Thyroid gland (tissue), 4 donors: ENCODE results near the gene HOXC9. TPM values are rescaled to one million over a fixed set of nuclear protein-coding genes. Genes with fewer than 3 reads are reported as not detected.

Source experiments
- DNase-seq, 2 donors: peaks; one replicate each; pipeline ENCODE4 v3.0.0-alpha.2; 2019
- H3K27ac ChIP-seq, 3 donors: fragments of 200-600 bp; sonication (generic); 1 replicate in 2 of 3; 2 replicates in 1 of 3; pipeline ENCODE4 v1.5.1; 2016 to 2019; ENCODE audit warnings: mild to moderate bottlenecking in 1 of 3, moderate library complexity in 1 of 3
- H3K27me3 ChIP-seq: fragments of 200-600 bp; sonication (generic); one replicate; pipeline ENCODE4 v1.5.1; 2019
- H3K36me3 ChIP-seq, 2 donors: fragments of 200-600 bp; sonication (generic); one replicate each; pipeline ENCODE4 v1.5.1; 2016 to 2019
- H3K4me1 ChIP-seq, 2 donors: fragments of 200-600 bp; sonication (generic); one replicate each; pipeline ENCODE4 v1.5.1; 2017 to 2019
- H3K4me3 ChIP-seq, 3 donors: fragments of 200-600 bp; sonication (generic); replicated peaks in 1 of 3; 1 replicate in 2 of 3; 2 replicates in 1 of 3; pipeline ENCODE4 v1.5.1; 2016; ENCODE audit warnings: mild to moderate bottlenecking in 1 of 3
- H3K9me3 ChIP-seq: fragments of 200-600 bp; sonication (generic); one replicate; pipeline ENCODE4 v1.5.1; 2017
- POLR2A ChIP-seq, 2 donors: fragments of 450-650 bp; IDR thresholded peaks; one replicate each; pipeline ENCODE4 v1.6.1; 2017; ENCODE audit warnings: antibody characterized with exemption in 2 of 2, mild to moderate bottlenecking in 2 of 2, moderate library complexity in 1 of 2
- WGBS, 2 donors: methylation state at CpG; one replicate each; pipeline ENCODE4 v1.1.5; 2017; 5-methylcytosine and 5-hydroxymethylcytosine counted together
- intact Hi-C: fragments of 100-400 bp; cut with DNase I; formaldehyde crosslinking; loops from one replicate; pipeline ENCODE4 v1.15.1; 2023
- total RNA-seq, 4 donors: library from RNA; depleted of rRNA; stranded (reverse); fragments of >200 nt; gene quantifications; one replicate each; pipeline ENCODE4 v1.2.3, GENCODE V29; 2016
- TF ChIP-seq, protein P1 (sequence below), 6 experiments: fragments of 200-600 bp in 3 of 6; fragments of 450-650 bp in 3 of 6; sonication (generic) in 3 of 6; IDR thresholded peaks; one replicate each; pipeline ENCODE4 v1.5.1; 2016 to 2019; ENCODE audit warnings: antibody characterized with exemption in 6 of 6, mild to moderate bottlenecking in 2 of 6, inconsistent platforms in 1 of 6, moderate library complexity in 1 of 6

The HOXC9 gene
- total RNA-seq, 4 donors from 2014 or later, result 0.22 to 0.27 TPM; not detected in 2

DNA sequence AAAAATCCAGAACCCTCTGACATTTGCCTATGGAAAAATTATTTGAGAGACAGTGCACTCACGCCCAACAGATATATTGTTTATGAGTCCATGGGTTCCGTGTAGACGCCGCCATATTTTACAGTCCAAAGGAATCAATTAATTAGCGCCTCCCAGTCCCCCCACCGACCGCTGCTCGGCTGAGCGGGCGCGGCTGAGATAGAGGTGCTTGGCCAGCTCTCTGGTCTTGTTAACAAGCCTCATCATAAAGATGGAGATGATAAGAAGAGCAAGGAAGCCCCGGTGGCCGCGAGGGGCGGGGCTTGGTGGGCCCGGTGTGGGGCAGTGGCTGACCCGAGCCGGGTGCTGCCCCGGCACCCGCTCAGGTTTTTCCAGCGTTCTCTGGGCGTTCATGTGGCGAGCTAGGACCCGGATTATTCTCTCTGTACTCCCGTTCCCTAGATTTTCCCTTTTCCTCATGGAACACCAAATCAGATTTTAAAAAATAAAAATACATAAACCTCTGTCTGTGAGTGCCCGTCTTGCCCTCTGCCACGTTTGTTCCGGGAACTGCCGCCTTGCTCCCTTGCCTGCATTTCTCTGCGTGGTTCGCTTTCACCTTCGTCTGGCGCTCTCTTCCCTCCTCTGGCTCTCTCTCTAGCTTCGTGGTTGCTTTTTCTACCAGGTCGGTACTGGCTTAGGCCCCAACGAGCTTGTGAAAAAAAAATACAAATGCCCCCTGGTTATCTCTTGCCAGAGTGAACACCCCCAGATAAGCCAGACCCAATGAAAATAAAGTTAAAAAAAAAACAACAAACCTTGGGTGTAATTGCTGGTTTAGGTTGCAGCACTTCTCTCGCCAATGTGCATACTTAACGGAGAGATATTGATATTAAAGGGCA is 36.3 kb upstream of the HOXC9 start:
- no peaks in the 10 kb centered on the region for H3K36me3 ChIP-seq
- H3K4me3 ChIP-seq, result no peak overlapping the region
- no peak for DNase-seq
- no peak overlapping the region for H3K27ac ChIP-seq
- 8 to 12% methylated on average over 38 of the region's 38 CpGs for WGBS, 2 donors
- H3K27me3 ChIP-seq, result peaks cover 83% of the 10 kb centered on the region
- H3K4me1 ChIP-seq, result peaks cover 0 to 18% of the 10 kb centered on the region in 2 donors
- H3K9me3 ChIP-seq, result no peaks in the 10 kb centered on the region
- TF ChIP-seq POLR2A (IDR thresholded peaks at IDR 0.05), result no peak
- TF ChIP-seq, protein P1, sequence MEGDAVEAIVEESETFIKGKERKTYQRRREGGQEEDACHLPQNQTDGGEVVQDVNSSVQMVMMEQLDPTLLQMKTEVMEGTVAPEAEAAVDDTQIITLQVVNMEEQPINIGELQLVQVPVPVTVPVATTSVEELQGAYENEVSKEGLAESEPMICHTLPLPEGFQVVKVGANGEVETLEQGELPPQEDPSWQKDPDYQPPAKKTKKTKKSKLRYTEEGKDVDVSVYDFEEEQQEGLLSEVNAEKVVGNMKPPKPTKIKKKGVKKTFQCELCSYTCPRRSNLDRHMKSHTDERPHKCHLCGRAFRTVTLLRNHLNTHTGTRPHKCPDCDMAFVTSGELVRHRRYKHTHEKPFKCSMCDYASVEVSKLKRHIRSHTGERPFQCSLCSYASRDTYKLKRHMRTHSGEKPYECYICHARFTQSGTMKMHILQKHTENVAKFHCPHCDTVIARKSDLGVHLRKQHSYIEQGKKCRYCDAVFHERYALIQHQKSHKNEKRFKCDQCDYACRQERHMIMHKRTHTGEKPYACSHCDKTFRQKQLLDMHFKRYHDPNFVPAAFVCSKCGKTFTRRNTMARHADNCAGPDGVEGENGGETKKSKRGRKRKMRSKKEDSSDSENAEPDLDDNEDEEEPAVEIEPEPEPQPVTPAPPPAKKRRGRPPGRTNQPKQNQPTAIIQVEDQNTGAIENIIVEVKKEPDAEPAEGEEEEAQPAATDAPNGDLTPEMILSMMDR (IDR thresholded peaks at IDR 0.05), result no peak
- intact Hi-C loops, result no loop called here

DNA sequence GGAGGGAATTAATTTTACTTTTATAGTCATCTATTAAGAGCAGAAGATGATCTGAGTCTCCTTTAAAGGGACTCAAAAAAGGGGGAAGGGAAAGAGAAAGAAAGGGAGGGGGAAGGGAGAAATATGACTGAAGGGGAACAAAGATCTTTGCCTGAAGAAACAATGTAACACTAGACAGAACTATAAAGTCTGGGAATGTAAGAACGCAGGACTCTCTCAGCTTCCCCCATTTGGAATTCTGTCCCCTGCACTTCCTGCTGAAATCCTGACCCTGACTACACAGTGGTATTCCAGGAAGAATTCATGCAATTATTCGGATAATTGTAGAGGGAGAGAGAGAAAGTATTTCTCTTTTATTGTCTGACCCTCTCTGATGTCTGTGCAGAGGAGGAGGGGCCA is 35.6 kb upstream of the HOXC9 start:
- Histone ChIP-seq H3K9me3 (no peaks in the 10 kb centered on the region), H3K36me3 (no peaks in the 10 kb centered on the region), H3K27ac (no peak overlapping the region), H3K27me3 (peaks cover 83% of the 10 kb centered on the region), H3K4me1 (peaks cover 0 to 18% of the 10 kb centered on the region in 2 donors), H3K4me3 (no peak overlapping the region)
- DNase-seq, result no peak
- TF ChIP-seq, protein P1 (IDR thresholded peaks at IDR 0.05), result no peak
- TF ChIP-seq POLR2A (IDR thresholded peaks at IDR 0.05), result no peak
- WGBS, 2 donors, result 12 to 16% methylated on average over 2 of the region's 2 CpGs
- intact Hi-C loops, result no loop called here

DNA sequence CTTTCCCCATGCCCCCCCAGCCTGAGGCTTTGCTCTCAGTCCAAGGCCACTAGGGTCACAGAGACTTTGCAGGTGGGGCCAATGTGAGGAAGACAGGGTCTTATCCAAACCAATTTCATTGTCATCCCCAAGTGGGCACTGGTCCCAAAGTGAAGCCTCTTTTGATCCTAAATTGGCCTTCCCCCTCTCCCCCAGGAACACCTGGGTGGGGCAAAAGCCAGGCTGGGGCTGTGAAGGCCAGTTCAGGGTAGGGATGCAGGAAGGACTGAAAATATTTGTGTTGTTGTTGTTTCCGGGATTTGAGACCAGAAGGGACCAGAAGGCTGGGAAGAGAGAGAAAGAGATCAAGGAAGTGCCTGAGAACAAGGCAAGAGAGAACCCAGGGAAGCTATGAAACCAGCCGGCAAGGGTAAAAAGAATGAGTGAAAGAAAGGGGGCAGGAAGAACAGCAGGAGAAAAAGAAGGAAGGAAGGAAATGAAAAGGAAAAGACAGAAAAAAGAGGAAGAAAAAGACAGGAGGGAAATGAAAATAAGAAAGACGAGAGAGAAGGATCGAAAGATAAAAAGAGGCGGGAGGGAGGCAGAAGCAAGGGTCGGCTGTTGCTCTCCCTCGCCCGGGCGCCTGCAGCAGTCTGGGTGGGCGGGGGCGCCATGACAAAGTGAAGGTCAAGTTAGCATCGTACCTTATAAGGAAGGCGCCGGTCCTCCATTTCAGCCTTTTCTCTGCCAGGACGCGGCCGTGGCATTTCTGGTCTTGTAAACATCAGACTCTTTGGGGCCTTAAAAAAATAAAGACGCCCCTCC is 34.5 kb upstream of the HOXC9 start:
- H3K27me3 ChIP-seq, result peaks cover 79% of the 10 kb centered on the region
- no peak for DNase-seq
- no peaks in the 10 kb centered on the region for H3K9me3 ChIP-seq
- no peaks in the 10 kb centered on the region for H3K36me3 ChIP-seq
- intact Hi-C loops, result no loop called here
- no peak overlapping the region for H3K27ac ChIP-seq
- H3K4me3 ChIP-seq, result no peak overlapping the region
- 3% methylated on average over 18 of the region's 18 CpGs for WGBS, 2 donors
- TF ChIP-seq, protein P1 (IDR thresholded peaks at IDR 0.05), result no peak
- TF ChIP-seq POLR2A (IDR thresholded peaks at IDR 0.05), result no peak
- H3K4me1 ChIP-seq, result peaks cover 0 to 18% of the 10 kb centered on the region in 2 donors

DNA sequence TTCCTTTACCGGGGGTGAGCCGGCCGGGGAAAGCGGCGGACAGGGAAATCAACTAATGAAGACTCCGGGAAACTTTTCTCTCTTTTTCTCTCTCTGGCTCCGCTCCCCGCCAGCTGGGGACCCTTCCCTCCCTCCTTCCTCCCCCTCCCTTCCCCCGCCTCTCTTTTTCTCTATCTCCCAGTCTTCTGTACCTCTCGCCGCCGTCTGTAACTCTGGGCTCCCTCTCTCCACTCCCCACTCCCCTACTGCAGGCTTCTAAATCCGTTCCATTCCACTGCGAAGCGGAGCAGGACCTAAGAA is 33.9 kb upstream of the HOXC9 start:
- intact Hi-C loops, result no loop called here
- Histone ChIP-seq H3K27ac (no peak overlapping the region), H3K4me3 (no peak overlapping the region), H3K36me3 (no peaks in the 10 kb centered on the region), H3K4me1 (peaks cover 0 to 14% of the 10 kb centered on the region in 2 donors), H3K27me3 (peaks cover 79% of the 10 kb centered on the region), H3K9me3 (no peaks in the 10 kb centered on the region)
- no peak for DNase-seq
- no peak for TF ChIP-seq POLR2A (IDR thresholded peaks at IDR 0.05)
- TF ChIP-seq, protein P1 (IDR thresholded peaks at IDR 0.05), result no peak
- 5 to 8% methylated on average over 15 of the region's 15 CpGs for WGBS, 2 donors
